IMR-90 (cell line): ENCODE measurements around the gene RAC2. TPM values are rescaled to one million over a fixed set of nuclear protein-coding genes. Genes with fewer than 3 reads are reported as not detected.

Experiments used
- ATAC-seq: fragments of 200-7000 bp; cut with Tn5 transposase; 2 replicates; pipeline ENCODE4 v1.9.1; 2020; ENCODE audit warnings: low read depth, mild to moderate bottlenecking, moderate library complexity
- BruUV-seq: library from RNA; stranded (reverse); fragments of 400-500 nt; replicated peaks from 2 replicates; lab custom pipeline; 2021; lab: Mats Ljungman, UMichigan
- CTCF ChIA-PET: fragments of 300-600 bp; formaldehyde crosslinking; extraction: SDS; loops from one replicate; lab custom pipeline; 2021; ENCODE audit warnings: antibody characterized with exemption; lab: Yijun Ruan, JAX
- POLR2A ChIA-PET: fragments of 300-600 bp; sonication (Branson Sonifier 250); formaldehyde crosslinking; loops from one replicate; lab custom pipeline; 2022; ENCODE audit warnings: antibody characterized with exemption; ENCODE audit not compliant: unreplicated experiment; lab: Charles Lee
- DNase-seq: peaks from one replicate; pipeline ENCODE4 v3.0.0; 2013
- H2AFZ ChIP-seq: replicated peaks from 2 replicates; pipeline ENCODE3; 2013; ENCODE audit warnings: low read length, mild to moderate bottlenecking; ENCODE audit not compliant: poor library complexity
- H2AK5ac ChIP-seq: 2 replicates; pipeline ENCODE4 v1.6.1; 2013; ENCODE audit warnings: low read depth, low read length, inconsistent platforms
- H2AK9ac ChIP-seq: replicated peaks from 2 replicates; pipeline ENCODE3; 2013; ENCODE audit warnings: mild to moderate bottlenecking, low read depth, low read length, moderate library complexity; ENCODE audit not compliant: poor library complexity
- H2BK120ac ChIP-seq: 2 replicates; pipeline ENCODE4 v1.6.1; 2013; ENCODE audit warnings: low read depth, low read length, inconsistent platforms
- H2BK15ac ChIP-seq: 3 replicates; pipeline ENCODE4 v1.6.1; 2013; ENCODE audit warnings: low read depth, low read length, inconsistent platforms
- H2BK20ac ChIP-seq: 2 replicates; pipeline ENCODE4 v1.6.1; 2013; ENCODE audit warnings: low read depth, mild to moderate bottlenecking, inconsistent platforms, low read length, moderate library complexity
- H2BK5ac ChIP-seq: 2 replicates; pipeline ENCODE4 v1.6.1; 2013; ENCODE audit warnings: mild to moderate bottlenecking, low read depth, low read length, inconsistent platforms; ENCODE audit not compliant: poor library complexity, severe bottlenecking
- H3K14ac ChIP-seq: replicated peaks from 2 replicates; pipeline ENCODE4 v1.6.1; 2013; ENCODE audit warnings: low read depth, low read length, inconsistent platforms
- H3K18ac ChIP-seq: 2 replicates; pipeline ENCODE4 v1.6.1; 2013; ENCODE audit warnings: low read depth, low read length, control low read depth
- H3K23ac ChIP-seq: 2 replicates; pipeline ENCODE4 v1.6.1; 2013; ENCODE audit warnings: low read depth, low read length, inconsistent platforms
- H3K27ac ChIP-seq: 2 replicates; pipeline ENCODE4 v1.5.1; 2013; ENCODE audit warnings: mild to moderate bottlenecking, control low read depth, low read length; ENCODE audit not compliant: insufficient read depth
- H3K27me3 ChIP-seq: 2 replicates; pipeline ENCODE4 v1.6.1; 2013; ENCODE audit warnings: low read length; ENCODE audit not compliant: control insufficient read depth, insufficient read depth
- H3K36me3 ChIP-seq: 2 replicates; pipeline ENCODE4 v1.6.1; 2013; ENCODE audit warnings: low read length, mixed read lengths; ENCODE audit not compliant: control insufficient read depth, insufficient read depth
- H3K4ac ChIP-seq: 2 replicates; pipeline ENCODE4 v1.6.1; 2013; ENCODE audit warnings: low read depth, low read length, inconsistent platforms
- H3K4me1 ChIP-seq: 2 replicates; pipeline ENCODE4 v1.6.1; 2013; ENCODE audit warnings: low read length, mixed read lengths; ENCODE audit not compliant: control insufficient read depth, insufficient read depth
- H3K4me2 ChIP-seq: 2 replicates; pipeline ENCODE4 v1.6.1; 2013; ENCODE audit warnings: low read depth, mild to moderate bottlenecking, control low read depth, low read length, moderate library complexity
- H3K4me3 ChIP-seq: 2 replicates; pipeline ENCODE4 v1.5.1; 2013; ENCODE audit warnings: low read depth, mild to moderate bottlenecking, control low read depth, low read length, moderate library complexity; ENCODE audit not compliant: insufficient read depth
- H3K56ac ChIP-seq: 2 replicates; pipeline ENCODE4 v1.6.1; 2013; ENCODE audit warnings: low read length, inconsistent platforms; ENCODE audit not compliant: insufficient read depth; ENCODE audit errors: extremely low read depth
- H3K79me1 ChIP-seq, 2 experiments: 2 replicates each; pipeline ENCODE4 v1.6.1; 2013; ENCODE audit warnings: low read length in 2 of 2, inconsistent platforms in 1 of 2, low read depth in 1 of 2
- H3K9ac ChIP-seq: 2 replicates; pipeline ENCODE4 v1.6.1; 2013; ENCODE audit warnings: low read depth, low read length, control low read depth
- H3K9me1 ChIP-seq: 2 replicates; pipeline ENCODE4 v1.6.1; 2013; ENCODE audit warnings: low read length, inconsistent platforms; ENCODE audit not compliant: insufficient read depth
- H3K9me3 ChIP-seq: 2 replicates; pipeline ENCODE4 v1.6.1; 2013; ENCODE audit warnings: low read length; ENCODE audit not compliant: control insufficient read depth, insufficient read depth
- H4K20me1 ChIP-seq: 2 replicates; pipeline ENCODE4 v1.6.1; 2013; ENCODE audit warnings: low read length, inconsistent platforms; ENCODE audit not compliant: insufficient read depth
- H4K5ac ChIP-seq: 2 replicates; pipeline ENCODE4 v1.6.1; 2013; ENCODE audit warnings: mild to moderate bottlenecking, low read depth, low read length, control low read depth
- H4K8ac ChIP-seq, 2 experiments: 2 replicates each; pipeline ENCODE4 v1.6.1; 2013; ENCODE audit warnings: low read depth in 2 of 2, low read length in 2 of 2, control low read depth in 1 of 2, inconsistent platforms in 1 of 2
- H4K91ac ChIP-seq: 2 replicates; pipeline ENCODE4 v1.6.1; 2013; ENCODE audit warnings: low read depth, low read length, inconsistent platforms; ENCODE audit not compliant: insufficient read depth
- CEBPB ChIP-seq: IDR thresholded peaks from 2 replicates; pipeline ENCODE4 v1.6.1; 2012; ENCODE audit warnings: low read depth, low read length, improper control_type of control experiment
- CHD1 ChIP-seq: IDR thresholded peaks from 2 replicates; pipeline ENCODE4 v1.6.1; 2012; ENCODE audit warnings: low read depth, low read length, improper control_type of control experiment
- FOS ChIP-seq: fragments of 150-350 bp; IDR thresholded peaks from 2 replicates; pipeline ENCODE4 v1.6.1; 2016; ENCODE audit warnings: low read depth, low read length
- MAFK ChIP-seq: IDR thresholded peaks from 2 replicates; pipeline ENCODE4 v1.6.1; 2012; ENCODE audit warnings: low read depth, low read length, improper control_type of control experiment
- MAZ ChIP-seq: IDR thresholded peaks from 2 replicates; pipeline ENCODE4 v1.6.1; 2012; ENCODE audit warnings: low read depth, mild to moderate bottlenecking, low read length, improper control_type of control experiment, moderate library complexity, borderline replicate concordance
- MXI1 ChIP-seq: IDR thresholded peaks from 2 replicates; pipeline ENCODE4 v1.6.1; 2012; ENCODE audit warnings: low read depth, mild to moderate bottlenecking, low read length, moderate library complexity, borderline replicate concordance
- NFE2L2 ChIP-seq: fragments of 150-350 bp; IDR thresholded peaks from 2 replicates; pipeline ENCODE4 v1.6.1; 2016; ENCODE audit warnings: low read depth, mild to moderate bottlenecking, low read length
- POLR2A ChIP-seq: IDR thresholded peaks from 2 replicates; pipeline ENCODE4 v1.6.1; 2012; ENCODE audit warnings: mild to moderate bottlenecking, low read depth, low read length
- WGBS, 2 experiments: methylation state at CpG; one replicate each; pipeline versions ENCODE4 v1.1.5 to v1.1.7; 2013; ENCODE audit warnings: missing lambda C conversion rate in 2 of 2; ENCODE audit not compliant: insufficient read length in 1 of 2; ENCODE audit errors: extremely low coverage in 2 of 2; 5-methylcytosine and 5-hydroxymethylcytosine counted together
- dilution Hi-C: fragments of 300-500 bp; cut with HindIII; formaldehyde crosslinking; loops from one replicate; pipeline ENCODE4 v1.14.3; 2018; ENCODE audit warnings: low sequenced_read_pairs; ENCODE audit not compliant: unreplicated experiment
- in situ Hi-C: fragments of 300-500 bp; cut with MboI; formaldehyde crosslinking; loops from 3 replicates; pipeline ENCODE4 v1.14.3; 2019; ENCODE audit warnings: low sequenced_read_pairs, inconsistent platforms, mixed read lengths
- intact Hi-C: fragments of 100-400 bp; cut with micrococcal nuclease; formaldehyde crosslinking; loops from 2 replicates; pipeline ENCODE4 v1.10.0; 2022
- polyA plus RNA-seq, 3 experiments: library from polyadenylated mRNA; depleted of rRNA; stranded (reverse); fragments of >200 nt; gene quantifications; 2 replicates each; pipeline ENCODE4 v1.2.3, GENCODE V29; 2012; ENCODE audit warnings: low replicate concordance in 1 of 3
- total RNA-seq: library from RNA; depleted of rRNA; stranded (reverse); fragments of >200 nt; gene quantifications from 2 replicates; pipeline ENCODE4 v1.2.3, GENCODE V29; 2012
- TF ChIP-seq, protein P1 (sequence below): conservative IDR thresholded peaks from 2 replicates; pipeline ENCODE4 v1.5.1; 2012; ENCODE audit warnings: mild to moderate bottlenecking, low read depth, low read length, improper control_type of control experiment

RAC2 gene
- total and polyA plus RNA-seq, 2 of the 4 experiments (the other 2 are of a cell fraction) = 10.0 to 72.3 TPM

GRCh38 chr22:37210041-37210803, 33.8 kb downstream of the RAC2 start:
- no peak overlapping the region for H2AFZ ChIP-seq
- H4K8ac ChIP-seq = no peak overlapping the region
- no peak overlapping the region for H3K4me2 ChIP-seq
- POLR2A ChIA-PET = no interaction called here
- ATAC-seq (no peak), DNase-seq (no peak)
- H3K4me3 ChIP-seq = no peak overlapping the region
- H3K18ac ChIP-seq = no peak overlapping the region
- H2AK9ac ChIP-seq = no peak overlapping the region
- H2AK5ac ChIP-seq = no peak overlapping the region
- in situ Hi-C loops (no loop called here), dilution Hi-C loops (no loop called here), intact Hi-C loops (no loop called here)
- H3K4ac ChIP-seq = no peak overlapping the region
- no peak overlapping the region for H2BK15ac ChIP-seq
- CTCF ChIA-PET = interaction anchor here (0.5 to 1.6 kb wide), 2 partner anchors 11 to 231 kb away, joined by 4 to 5 read pairs; no protein-coding TSS in a partner anchor
- no peaks in the 10 kb centered on the region for H4K20me1 ChIP-seq
- peaks cover 64% of the 10 kb centered on the region for H3K27me3 ChIP-seq
- no TSS peak for BruUV-seq
- H3K9me1 ChIP-seq = no peaks in the 10 kb centered on the region
- H2BK5ac ChIP-seq = no peak overlapping the region
- no peak overlapping the region for H4K91ac ChIP-seq
- H3K14ac ChIP-seq = no peak overlapping the region
- no peak overlapping the region for H3K56ac ChIP-seq
- no peaks in the 10 kb centered on the region for H3K79me1 ChIP-seq
- H3K27ac ChIP-seq = no peak overlapping the region
- H3K4me1 ChIP-seq = peaks cover 4% of the 10 kb centered on the region; the same call in 1 of the 2 replicates
- H2BK120ac ChIP-seq = no peak overlapping the region
- TF ChIP-seq POLR2A (no peak), MXI1 (no peak), CHD1 (no peak), CEBPB (no peak), NFE2L2 (no peak), MAFK (no peak), MAZ (no peak), FOS (no peak)
- TF ChIP-seq, protein P1, sequence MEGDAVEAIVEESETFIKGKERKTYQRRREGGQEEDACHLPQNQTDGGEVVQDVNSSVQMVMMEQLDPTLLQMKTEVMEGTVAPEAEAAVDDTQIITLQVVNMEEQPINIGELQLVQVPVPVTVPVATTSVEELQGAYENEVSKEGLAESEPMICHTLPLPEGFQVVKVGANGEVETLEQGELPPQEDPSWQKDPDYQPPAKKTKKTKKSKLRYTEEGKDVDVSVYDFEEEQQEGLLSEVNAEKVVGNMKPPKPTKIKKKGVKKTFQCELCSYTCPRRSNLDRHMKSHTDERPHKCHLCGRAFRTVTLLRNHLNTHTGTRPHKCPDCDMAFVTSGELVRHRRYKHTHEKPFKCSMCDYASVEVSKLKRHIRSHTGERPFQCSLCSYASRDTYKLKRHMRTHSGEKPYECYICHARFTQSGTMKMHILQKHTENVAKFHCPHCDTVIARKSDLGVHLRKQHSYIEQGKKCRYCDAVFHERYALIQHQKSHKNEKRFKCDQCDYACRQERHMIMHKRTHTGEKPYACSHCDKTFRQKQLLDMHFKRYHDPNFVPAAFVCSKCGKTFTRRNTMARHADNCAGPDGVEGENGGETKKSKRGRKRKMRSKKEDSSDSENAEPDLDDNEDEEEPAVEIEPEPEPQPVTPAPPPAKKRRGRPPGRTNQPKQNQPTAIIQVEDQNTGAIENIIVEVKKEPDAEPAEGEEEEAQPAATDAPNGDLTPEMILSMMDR = no peak
- H3K9ac ChIP-seq = no peak overlapping the region
- no peaks in the 10 kb centered on the region for H3K36me3 ChIP-seq
- no peak overlapping the region for H3K23ac ChIP-seq
- H3K9me3 ChIP-seq = no peaks in the 10 kb centered on the region
- WGBS, 2 experiments = 90% methylated on average over 2 of the region's 15 CpGs; no CpG with 5 or more reads in 1 of the 2 experiments
- H4K5ac ChIP-seq = no peak overlapping the region
- H2BK20ac ChIP-seq = no peak overlapping the region
